ENCODE measurements around the gene FMR1NB. TPM values are rescaled to one million over a fixed set of nuclear protein-coding genes. Genes with fewer than 3 reads are reported as not detected.

Gene FMR1NB
- total and polyA plus RNA-seq, 10 of the 15 experiments (the other 5 are each of a cell fraction or from before 2014, with no cell fraction given), result 0.08 TPM; not detected in 9

GRCh38 chrX:148020329-148020728 lies 39.2 kb downstream of the FMR1NB start (continued):
- TF ChIP-seq CEBPZ (IDR thresholded peaks at IDR 0.05; ENCODE audit: low read depth, low read length), result no peak
- no peak for TF ChIP-seq BACH1 (IDR thresholded peaks at IDR 0.05; ENCODE audit: borderline replicate concordance)

- no peak overlapping the region for H3K4me3 ChIP-seq
- no peak overlapping the region for H3K4me2 ChIP-seq (ENCODE audit: control insufficient read depth, insufficient read depth)
- ChIA-PET CTCF (no interaction called here), SMC1A (ENCODE audit: uncharacterized antibody, unreplicated experiment) (no interaction called here), POLR2A (no interaction called here), RAD21 (ENCODE audit: unreplicated experiment) (no interaction called here)
- FAIRE-seq (no peak), ATAC-seq (peak; percentile 63), DNase-seq (ENCODE audit: low read depth, low spot score) (peak; percentile 4)
- no peak overlapping the region for H3K9ac ChIP-seq (ENCODE audit: control insufficient read depth, insufficient read depth, low read length)
- 8% methylated on average over 8 of the region's 8 CpGs for WGBS (ENCODE audit: insufficient coverage, insufficient replicate concordance, low lambda C conversion rate, missing lambda C conversion rate)
- H4K20me1 ChIP-seq (ENCODE audit: control insufficient read depth, insufficient read depth), result no peaks in the 10 kb centered on the region
- in situ Hi-C loops (cut with MboI), result no loop called here
- H3K27me3 ChIP-seq (replicated peaks in 1 of 2; ENCODE audit: control insufficient read depth in 2 of 2, insufficient read depth in 2 of 2, low read length in 1 of 2), result no peaks in the 10 kb centered on the region
- no peaks in the 10 kb centered on the region for H3K79me2 ChIP-seq (ENCODE audit: control insufficient read depth, insufficient read depth, low read length)
- no peaks in the 10 kb centered on the region; the same call in 2 of the 3 replicates for H3K9me3 ChIP-seq (replicated peaks; ENCODE audit: control insufficient read depth, insufficient read depth, low read length)
- BruUV-seq (replicated peaks), result no TSS peak
- H3K4me1 ChIP-seq (ENCODE audit: control insufficient read depth, insufficient read depth, low read length), result no peaks in the 10 kb centered on the region
- H3K27ac ChIP-seq (ENCODE audit: control insufficient read depth, insufficient read depth), result no peak overlapping the region
- no peaks in the 10 kb centered on the region for H3K36me3 ChIP-seq (ENCODE audit: control insufficient read depth in 2 of 2, insufficient read depth in 2 of 2, low read length in 1 of 2)
- intact Hi-C loops (cut with micrococcal nuclease; ENCODE audit: unreplicated experiment), result no loop called here
- no peak overlapping the region for H2AFZ ChIP-seq (ENCODE audit: control insufficient read depth, low read depth, low read length)
- no peak for TF ChIP-seq SIX5 (IDR thresholded peaks at IDR 0.05; ENCODE audit: low read depth, low read length, severe bottlenecking)
- TF ChIP-seq CEBPB (IDR thresholded peaks at IDR 0.05; ENCODE audit: borderline replicate concordance in 1 of 2, low read depth in 2 of 2, low read length in 2 of 2), result no peak
- no peak for TF ChIP-seq MXI1 (IDR thresholded peaks at IDR 0.05; ENCODE audit: low read depth, low read length)
- TF ChIP-seq IKZF2 (IDR thresholded peaks at IDR 0.05), result no peak
- TF ChIP-seq NRF1 (conservative IDR thresholded peaks at IDR 0.05; ENCODE audit: low read depth, low read length), result no peak
- no peak for TF ChIP-seq ZNF384 (IDR thresholded peaks at IDR 0.05; ENCODE audit: borderline replicate concordance, low read depth, low read length)
- no peak for TF ChIP-seq ESRRA (IDR thresholded peaks at IDR 0.05; ENCODE audit: low read length)
- TF ChIP-seq ETV6 (conservative IDR thresholded peaks at IDR 0.05 in 1 of 2, IDR thresholded peaks at IDR 0.05 in 1 of 2; ENCODE audit: borderline replicate concordance in 1 of 2, low read depth in 1 of 2), result peak in 1 of 2 experiments; percentile 43; a peak in 1 of 4 replicates
- TF ChIP-seq TBL1XR1 (IDR thresholded peaks at IDR 0.05; ENCODE audit: low read depth, low read length), result no peak
- TF ChIP-seq EED (IDR thresholded peaks at IDR 0.05; ENCODE audit: low read depth), result no peak
- TF ChIP-seq SPI1 (IDR thresholded peaks at IDR 0.05; ENCODE audit: borderline replicate concordance, insufficient read depth, low read depth, low read length), result peak; percentile 85
Observed at GRCh38 chrX:148024425-148025148, 43.5 kb downstream of the FMR1NB start.

Measured in GM12878 (cell line).